ENCODE measurements around the gene ATP5F1D.
A peak's percentile ranks its signal among the peaks of the same experiment; 100 is the strongest.

ATP5F1D gene

DNA sequence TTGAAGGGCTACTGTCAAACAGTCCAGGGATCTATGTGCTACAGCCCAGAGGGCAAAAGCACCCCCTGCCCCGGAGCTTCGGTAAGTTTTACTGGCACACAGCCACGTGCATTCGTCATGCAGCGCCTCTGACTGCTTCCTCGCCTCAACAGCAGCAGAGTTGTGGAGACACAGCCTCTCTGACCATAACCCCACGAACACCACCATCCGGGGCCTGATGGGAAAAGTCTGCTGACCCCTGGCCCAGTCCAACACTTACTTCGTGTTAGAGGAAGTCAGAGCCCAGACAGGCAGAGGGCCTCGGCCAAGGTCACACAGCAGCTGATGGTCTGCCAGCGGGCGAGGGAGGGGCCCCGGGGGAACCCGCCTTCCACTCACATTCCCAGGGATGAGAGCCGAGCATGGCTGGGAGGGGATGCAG, 8.9 kb upstream of the ATP5F1D start:
- no peak for DNase-seq (ENCODE audit: low read depth in 2 of 2)

DNA sequence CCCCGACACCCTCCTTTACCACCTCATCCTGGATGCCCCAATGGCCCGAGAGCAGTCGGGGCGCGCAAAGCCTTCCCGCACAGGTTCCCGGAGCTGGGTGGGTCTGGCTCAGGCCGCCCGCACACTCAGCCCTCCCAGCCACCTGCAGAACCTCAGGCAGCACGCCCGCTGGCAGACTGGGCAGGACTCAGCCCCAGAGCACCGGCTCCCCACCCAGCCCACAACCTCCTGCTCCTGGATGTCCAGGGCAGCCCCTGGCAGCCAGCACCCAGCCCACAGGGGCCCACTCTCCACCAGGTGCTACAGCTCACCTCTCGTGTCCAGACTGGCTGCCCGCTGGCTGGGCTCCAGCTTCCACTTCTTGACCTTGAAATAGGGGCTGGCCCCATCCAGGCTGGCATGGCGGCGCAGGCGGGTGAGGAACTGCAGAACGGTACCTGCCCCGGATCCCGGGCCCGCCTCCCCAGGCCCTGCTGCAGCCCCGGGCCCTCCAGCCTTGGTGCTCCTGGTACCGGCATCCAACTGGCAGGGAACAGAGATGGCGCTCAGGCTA, 8.4 kb upstream of the ATP5F1D start:
- no peak for DNase-seq (ENCODE audit: low read depth in 2 of 2)

- DNase-seq (ENCODE audit: low read depth in 2 of 2) = no peak
Observed at GRCh38 chr19:1234051-1234954, 7.2 kb upstream of the ATP5F1D start.

DNA sequence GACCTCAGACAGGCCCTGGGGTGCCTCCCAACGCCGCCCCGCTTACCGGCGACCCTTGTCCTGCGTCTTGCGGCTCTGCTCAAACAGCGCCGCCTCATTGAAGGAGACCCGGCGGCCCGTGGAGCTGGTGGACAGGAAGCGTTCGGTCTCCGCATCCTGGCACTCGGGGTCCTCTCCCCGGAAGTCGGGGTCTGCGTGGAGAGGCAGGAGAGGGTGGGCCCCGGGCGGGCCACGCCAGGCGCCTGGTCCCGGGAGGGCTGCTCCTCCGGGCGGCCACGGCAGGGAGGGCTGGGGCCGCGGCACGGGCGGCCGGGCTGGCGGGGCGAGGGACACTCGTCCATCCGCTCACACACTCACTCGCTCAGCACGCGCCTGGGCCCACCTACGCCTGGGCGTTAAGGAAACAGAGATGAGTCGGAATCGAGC, 6.6 kb upstream of the ATP5F1D start:
- DNase-seq (ENCODE audit: low read depth in 2 of 2) = no peak

DNA sequence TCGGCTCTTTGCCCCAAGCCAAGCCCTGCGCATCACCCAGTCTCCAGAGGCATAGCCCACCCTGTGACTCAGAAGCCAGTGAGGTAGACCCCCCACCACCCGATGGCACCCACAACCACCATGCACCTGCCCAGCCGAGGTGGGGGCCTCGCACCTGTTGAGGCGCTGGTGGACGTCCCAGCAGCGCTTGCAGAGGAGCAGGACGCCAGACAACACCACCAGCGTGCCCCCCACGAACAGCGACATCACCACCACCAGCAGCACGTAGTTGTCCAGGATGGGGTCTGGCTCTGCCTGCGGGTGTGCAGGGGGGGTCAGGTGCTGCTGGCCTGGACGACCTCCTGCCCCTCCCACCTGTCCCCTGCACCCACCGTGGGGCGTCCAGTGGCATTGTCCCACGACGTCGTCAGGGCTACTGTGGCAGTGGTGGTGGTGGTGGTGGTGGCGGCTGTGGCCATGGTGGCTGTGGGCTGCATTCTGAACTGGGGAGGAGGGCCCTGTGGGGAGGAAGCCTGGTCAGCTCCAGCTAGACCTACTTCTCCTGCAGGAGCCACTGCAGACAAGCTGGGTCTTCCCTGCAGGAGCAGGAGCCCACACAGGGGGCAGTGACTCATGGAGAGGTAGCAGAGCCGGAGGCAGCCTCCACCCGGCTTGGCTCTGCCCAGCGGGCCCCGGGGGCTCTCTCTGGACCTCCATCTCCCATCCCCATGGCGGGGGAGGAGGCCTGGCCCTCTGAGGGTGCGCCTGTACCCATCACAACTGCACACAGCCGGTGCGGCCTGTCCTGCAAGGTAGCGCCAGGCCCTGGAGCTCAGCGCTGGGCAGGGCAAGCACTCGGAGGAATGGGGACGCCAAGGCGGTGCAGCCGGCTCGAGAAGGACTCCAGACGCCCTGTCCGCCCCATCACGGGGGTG, 5.7 kb upstream of the ATP5F1D start:
- no peak for DNase-seq (ENCODE audit: low read depth in 2 of 2)

GRCh38 chr19:1236576-1236975, 5.0 kb upstream of the ATP5F1D start:
- no peak for DNase-seq (ENCODE audit: low read depth in 2 of 2)

DNA sequence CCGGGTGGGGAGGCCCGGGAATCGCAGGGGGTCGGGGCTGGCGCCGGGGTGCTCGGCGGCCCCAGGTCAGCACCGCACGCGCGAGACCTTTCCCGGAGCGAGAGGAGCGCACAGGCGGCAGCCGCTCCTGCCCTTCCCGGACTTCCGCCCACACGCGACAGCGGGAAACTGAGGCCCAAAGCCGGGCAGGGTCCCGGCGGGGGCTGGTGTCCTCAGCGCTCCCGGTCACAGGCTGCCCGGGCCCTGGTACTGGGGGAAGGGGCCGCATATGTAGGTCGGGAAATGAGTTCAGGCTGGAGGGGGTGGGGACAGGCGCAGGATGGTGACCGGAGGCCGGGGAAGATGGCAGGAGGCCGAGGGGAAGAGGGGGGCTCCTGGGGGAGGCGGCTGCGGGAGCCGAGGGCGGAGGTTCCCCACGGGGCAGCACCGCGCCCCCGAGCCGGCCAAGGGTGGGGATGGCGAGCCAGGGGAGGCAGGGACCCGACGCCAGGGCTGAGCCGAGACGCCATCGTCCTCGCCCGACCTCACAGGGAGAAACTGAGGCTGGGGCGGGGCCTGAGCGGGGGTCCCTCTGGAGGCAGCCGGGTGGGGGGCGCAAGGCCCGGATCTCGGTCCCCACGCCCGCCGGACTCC, 4.4 kb upstream of the ATP5F1D start:
- DNase-seq (ENCODE audit: low read depth in 2 of 2) = no peak

GRCh38 chr19:1237754-1238368, 3.7 kb upstream of the ATP5F1D start, which contains the start of gene CBARP:
Gene CBARP, minus strand, starts transcription at chr19:1238005. Its CDS starts 1,905 bp downstream, at chr19:1236100.
- DNase-seq (ENCODE audit: low read depth in 2 of 2) = no peak

GRCh38 chr19:1238369-1239303, 2.9 kb upstream of the ATP5F1D start:
- DNase-seq (ENCODE audit: low read depth in 2 of 2) = no peak

- no peak for DNase-seq (ENCODE audit: low read depth in 2 of 2)
Observed at GRCh38 chr19:1239420-1239795, 2.1 kb upstream of the ATP5F1D start.

DNA sequence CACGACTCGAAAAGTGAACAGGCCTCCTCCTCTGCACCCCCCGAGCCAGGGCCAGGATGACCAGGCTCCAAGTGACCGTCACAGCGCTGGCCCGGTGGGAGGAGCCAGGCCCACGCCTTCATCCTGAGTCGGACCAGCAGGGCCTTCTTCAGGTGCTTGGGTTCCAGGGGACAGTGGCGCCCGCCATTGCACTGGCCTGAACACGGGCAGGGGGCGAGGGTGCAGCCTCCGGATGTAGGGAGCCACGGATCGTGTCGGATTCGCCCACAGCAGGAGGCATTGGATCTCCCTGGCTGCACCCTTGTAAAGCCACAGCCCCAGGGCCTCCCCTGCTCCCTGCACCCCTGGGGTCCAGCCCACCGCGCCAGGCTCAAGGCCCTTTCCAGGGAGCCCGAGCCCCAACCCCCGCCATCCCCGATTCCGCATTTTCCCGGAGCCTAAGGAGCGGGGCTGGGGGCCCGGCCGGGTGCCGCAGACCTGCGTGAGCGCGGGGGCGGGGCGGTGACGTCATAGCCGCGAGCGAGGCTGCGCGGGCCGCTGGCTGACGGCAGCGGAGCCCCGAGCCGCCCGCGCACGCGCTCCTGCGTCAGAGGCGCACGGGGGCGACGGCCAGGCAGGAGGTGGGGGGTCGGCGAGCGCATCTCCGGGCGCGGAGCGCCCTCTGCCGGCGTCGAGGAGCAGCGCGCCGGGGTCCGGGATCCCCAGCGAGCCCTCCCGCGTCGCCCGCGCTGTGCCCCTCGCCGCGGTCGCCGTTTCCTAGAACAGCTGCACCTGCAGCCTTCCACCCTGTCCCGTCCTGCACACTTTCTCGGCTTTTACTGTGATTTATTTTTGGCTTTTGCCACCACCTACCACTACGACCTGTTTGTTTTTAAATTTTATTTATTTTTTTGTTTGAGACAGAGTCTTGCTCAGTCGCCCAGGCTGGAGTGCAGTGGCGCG, 1.5 kb upstream of the ATP5F1D start:
- DNase-seq (ENCODE audit: low read depth in 2 of 2) = peak; percentile 83 to 96

DNA sequence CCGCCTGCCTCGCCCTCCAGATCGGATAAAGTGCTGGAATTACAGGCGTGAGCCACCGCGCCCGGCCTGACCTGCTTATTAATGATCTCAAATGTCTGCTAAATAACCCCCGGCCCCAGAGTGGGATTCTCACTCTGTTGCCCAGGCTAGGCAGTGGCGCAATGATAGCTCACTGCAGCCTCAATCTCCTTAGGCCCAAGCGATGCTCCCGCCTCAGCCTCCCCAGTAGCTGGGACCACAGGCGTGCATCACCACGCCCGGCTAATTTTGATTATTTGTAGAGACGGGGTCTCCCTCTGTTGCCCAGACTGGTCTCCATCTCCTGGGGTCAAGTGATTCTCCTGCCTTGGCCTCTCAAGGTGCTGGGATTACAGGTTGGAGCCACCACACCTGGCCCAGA, 626 bp upstream of the ATP5F1D start:
- DNase-seq (ENCODE audit: low read depth in 2 of 2) = no peak

DNA sequence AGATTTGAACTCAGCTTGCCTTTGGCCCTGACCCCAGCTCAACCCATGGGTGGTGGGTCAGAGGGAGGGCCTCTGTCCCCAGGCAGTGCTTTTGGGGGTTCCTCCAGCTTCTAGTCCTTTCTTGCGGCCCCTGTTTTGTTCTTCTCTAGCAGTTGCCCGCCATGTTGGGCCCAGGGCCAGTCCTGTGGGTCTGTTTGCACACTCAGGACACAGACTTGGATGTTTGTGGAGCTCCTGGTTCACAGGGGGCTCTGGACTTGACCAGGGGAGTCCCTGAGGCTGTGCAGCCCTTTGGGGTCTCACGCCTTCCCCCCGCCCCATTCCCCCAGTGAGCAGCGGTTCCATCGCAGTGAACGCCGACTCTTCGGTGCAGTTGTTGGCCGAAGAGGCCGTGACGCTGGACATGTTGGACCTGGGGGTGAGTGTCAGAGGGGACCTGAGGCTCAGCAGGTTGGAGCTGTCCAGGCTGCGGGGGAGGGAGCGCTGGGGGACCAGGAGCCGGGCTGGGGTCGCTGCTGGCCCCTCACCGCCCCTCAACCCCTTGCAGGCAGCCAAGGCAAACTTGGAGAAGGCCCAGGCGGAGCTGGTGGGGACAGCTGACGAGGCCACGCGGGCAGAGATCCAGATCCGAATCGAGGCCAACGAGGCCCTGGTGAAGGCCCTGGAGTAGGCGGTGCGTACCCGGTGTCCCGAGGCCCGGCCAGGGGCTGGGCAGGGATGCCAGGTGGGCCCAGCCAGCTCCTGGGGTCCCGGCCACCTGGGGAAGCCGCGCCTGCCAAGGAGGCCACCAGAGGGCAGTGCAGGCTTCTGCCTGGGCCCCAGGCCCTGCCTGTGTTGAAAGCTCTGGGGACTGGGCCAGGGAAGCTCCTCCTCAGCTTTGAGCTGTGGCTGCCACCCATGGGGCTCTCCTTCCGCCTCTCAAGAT, 2.5 kb downstream of the ATP5F1D start:
- DNase-seq (ENCODE audit: low read depth in 2 of 2) = peak; percentile 72 to 76

- DNase-seq (ENCODE audit: low read depth in 2 of 2) = no peak
Observed at GRCh38 chr19:1244693-1245451, 3.3 kb downstream of the ATP5F1D start.

GRCh38 chr19:1245494-1246264, 4.1 kb downstream of the ATP5F1D start:
- no peak for DNase-seq (ENCODE audit: low read depth in 2 of 2)
